Measurements from ENCODE around the gene HOXB6. TPM values are rescaled to one million over a fixed set of nuclear protein-coding genes. Genes with fewer than 3 reads are reported as not detected.

The HOXB6 gene
- total and polyA plus RNA-seq, 7 donors, result 0.66 to 3.3 (median 1.2) TPM

DNA sequence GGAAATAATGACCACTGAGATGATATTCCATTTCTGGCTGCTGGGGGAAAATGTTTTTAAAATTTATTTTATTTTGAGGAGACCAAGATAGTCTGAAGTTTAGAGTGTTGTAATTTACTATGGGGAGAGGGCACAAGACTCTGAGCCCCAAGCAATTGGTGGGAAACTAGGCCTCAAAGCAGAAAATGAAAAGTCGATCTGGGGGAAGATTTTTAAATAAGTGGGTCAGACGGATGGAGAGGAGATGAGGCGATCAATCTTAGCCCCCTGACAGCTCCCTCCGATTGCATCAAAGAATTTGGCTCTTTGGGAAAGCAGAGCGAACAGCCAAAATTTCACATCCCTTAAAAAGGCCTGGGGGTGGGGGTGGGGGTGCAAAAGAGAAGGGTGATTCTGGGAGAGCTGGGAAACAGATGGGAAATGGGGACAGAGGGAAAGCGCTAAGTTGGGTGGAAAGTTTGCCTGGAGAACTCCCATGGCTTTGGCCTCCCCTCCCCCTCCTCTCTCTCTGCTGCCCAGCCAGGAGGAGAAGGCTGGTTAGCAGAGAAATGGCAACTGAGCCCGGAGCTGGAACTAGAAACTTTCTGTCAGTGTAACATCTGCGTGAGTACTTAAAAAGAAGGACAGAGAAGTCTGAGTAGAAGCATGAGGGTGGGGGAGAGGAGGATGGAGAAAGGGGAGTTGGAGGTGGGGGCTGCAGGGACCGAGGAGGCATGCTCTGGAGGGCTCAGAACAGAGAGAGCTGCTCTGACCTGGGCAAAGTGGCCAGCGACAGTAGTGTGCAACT, 58.5 kb downstream of the HOXB6 start:
- no peak for ATAC-seq
- 62 to 64% (median 64%) methylated on average over 10 of the region's 10 CpGs for WGBS, 3 donors

More for the DNA sequence above, 58.5 kb downstream of the HOXB6 start:
- Histone ChIP-seq H3K27me3 (ENCODE audit: insufficient read depth in 3 of 3, low read length in 2 of 3) (peaks cover 0 to 14% (median 7%) of the 10 kb centered on the region in 3 donors), H3K4me1 (peaks cover 5% of the 10 kb centered on the region), H3K27ac (peak overlapping the region; percentile 89), H3K4me3 (peak overlapping the region; percentile 44), H3K9me3 (no peaks in the 10 kb centered on the region), H3K36me3 (ENCODE audit: insufficient read depth in 1 of 2, low read depth in 1 of 2) (peaks cover 0 to 8% of the 10 kb centered on the region in 2 donors)
- TF ChIP-seq, protein P1, sequence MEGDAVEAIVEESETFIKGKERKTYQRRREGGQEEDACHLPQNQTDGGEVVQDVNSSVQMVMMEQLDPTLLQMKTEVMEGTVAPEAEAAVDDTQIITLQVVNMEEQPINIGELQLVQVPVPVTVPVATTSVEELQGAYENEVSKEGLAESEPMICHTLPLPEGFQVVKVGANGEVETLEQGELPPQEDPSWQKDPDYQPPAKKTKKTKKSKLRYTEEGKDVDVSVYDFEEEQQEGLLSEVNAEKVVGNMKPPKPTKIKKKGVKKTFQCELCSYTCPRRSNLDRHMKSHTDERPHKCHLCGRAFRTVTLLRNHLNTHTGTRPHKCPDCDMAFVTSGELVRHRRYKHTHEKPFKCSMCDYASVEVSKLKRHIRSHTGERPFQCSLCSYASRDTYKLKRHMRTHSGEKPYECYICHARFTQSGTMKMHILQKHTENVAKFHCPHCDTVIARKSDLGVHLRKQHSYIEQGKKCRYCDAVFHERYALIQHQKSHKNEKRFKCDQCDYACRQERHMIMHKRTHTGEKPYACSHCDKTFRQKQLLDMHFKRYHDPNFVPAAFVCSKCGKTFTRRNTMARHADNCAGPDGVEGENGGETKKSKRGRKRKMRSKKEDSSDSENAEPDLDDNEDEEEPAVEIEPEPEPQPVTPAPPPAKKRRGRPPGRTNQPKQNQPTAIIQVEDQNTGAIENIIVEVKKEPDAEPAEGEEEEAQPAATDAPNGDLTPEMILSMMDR (IDR thresholded peaks at IDR 0.05), result no peak
- intact Hi-C loops (cut with DNase I), result no loop called here
- DNase-seq, result no peak

Other genes starting within 250 kb of the HOXB6 start
- gene SKAP1, start 174.8 kb downstream of the HOXB6 start, total RNA-seq, result 1 to 10 TPM in 1 of 4 donors, under 1 TPM in 2, not detected in 1; 0.42 to 1.0 (median 0.44) TPM
- gene SKAP1, start 174.8 kb downstream of the HOXB6 start, polyA plus RNA-seq, result under 1 TPM in 2 of 3 donors, not detected in 1; 0.09 to 0.12 TPM
- not detected for gene HOXB1, start 74.0 kb downstream of the HOXB6 start, total RNA-seq
- not detected for gene HOXB1, start 74.0 kb downstream of the HOXB6 start, polyA plus RNA-seq
- gene HOXB2, start 59.9 kb downstream of the HOXB6 start, total RNA-seq, result 10 to 100 TPM in 1 of 4 donors, 1 to 10 TPM in 3; 3.1 to 12.9 (median 6.5) TPM
- gene HOXB2, start 59.9 kb downstream of the HOXB6 start, polyA plus RNA-seq, result 1 to 10 TPM; 4.6 to 5.0 (median 5.0) TPM
- 1 to 10 TPM in 2 of 4 donors, under 1 TPM in 2; 0.80 to 4.0 (median 1.3) TPM for gene HOXB4, start 26.6 kb downstream of the HOXB6 start, total RNA-seq
- under 1 TPM; 0.38 to 0.89 (median 0.55) TPM for gene HOXB4, start 26.6 kb downstream of the HOXB6 start, polyA plus RNA-seq
- gene HOXB3, start 14.7 kb downstream of the HOXB6 start, total RNA-seq, result 1 to 10 TPM; 1.5 to 8.8 (median 1.9) TPM
- 1 to 10 TPM in 2 of 3 donors, under 1 TPM in 1; 0.96 to 1.5 (median 1.4) TPM for gene HOXB3, start 14.7 kb downstream of the HOXB6 start, polyA plus RNA-seq
- gene HOXB5, start 11.2 kb downstream of the HOXB6 start, total RNA-seq, result under 1 TPM in 3 of 4 donors, not detected in 1; 0.17 to 0.71 (median 0.24) TPM
- under 1 TPM; 0.03 to 0.30 (median 0.17) TPM for gene HOXB5, start 11.2 kb downstream of the HOXB6 start, polyA plus RNA-seq
- gene HOXB7, start 6.0 kb upstream of the HOXB6 start, total RNA-seq, result 1 to 10 TPM in 3 of 4 donors, under 1 TPM in 1; 0.85 to 2.0 (median 1.2) TPM
- 1 to 10 TPM; 1.6 to 3.0 (median 2.8) TPM for gene HOXB7, start 6.0 kb upstream of the HOXB6 start, polyA plus RNA-seq
- not detected for gene HOXB8, start 10.3 kb upstream of the HOXB6 start, total RNA-seq
- gene HOXB8, start 10.3 kb upstream of the HOXB6 start, polyA plus RNA-seq, result under 1 TPM; 0.05 to 0.10 (median 0.08) TPM
- not detected for gene HOXB9, start 21.4 kb upstream of the HOXB6 start, total RNA-seq
- under 1 TPM; 0.01 to 0.10 (median 0.03) TPM for gene HOXB9, start 21.4 kb upstream of the HOXB6 start, polyA plus RNA-seq
- not detected for gene PRAC1, start 117.5 kb upstream of the HOXB6 start, total RNA-seq
- gene PRAC1, start 117.5 kb upstream of the HOXB6 start, polyA plus RNA-seq, result not detected
- not detected for gene PRAC2, start 118.2 kb upstream of the HOXB6 start, total RNA-seq
- not detected for gene PRAC2, start 118.2 kb upstream of the HOXB6 start, polyA plus RNA-seq
- gene HOXB13, start 123.8 kb upstream of the HOXB6 start, total RNA-seq, result not detected
- gene HOXB13, start 123.8 kb upstream of the HOXB6 start, polyA plus RNA-seq, result not detected
- gene TTLL6, start 212.2 kb upstream of the HOXB6 start, total RNA-seq, result not detected
- gene TTLL6, start 212.2 kb upstream of the HOXB6 start, polyA plus RNA-seq, result under 1 TPM in 2 of 3 donors, not detected in 1; 0.03 to 0.05 TPM
- 100 to 1,000 TPM; 169 to 212 (median 177) TPM for gene CALCOCO2, start 226.0 kb upstream of the HOXB6 start, total RNA-seq
- 100 to 1,000 TPM in 1 of 3 donors, 10 to 100 TPM in 2; 87.2 to 183 (median 90.0) TPM for gene CALCOCO2, start 226.0 kb upstream of the HOXB6 start, polyA plus RNA-seq

All from psoas muscle (tissue), 8 donors.